Myometrial cell (primary cell): Measurements from ENCODE around the gene GJA8. TPM values are rescaled to one million over a fixed set of nuclear protein-coding genes. Genes with fewer than 3 reads are reported as not detected.

Experiments used
- total RNA-seq: library from RNA; depleted of rRNA; stranded (reverse); fragments of >200 nt; gene quantifications from 2 replicates; pipeline ENCODE4 v1.2.3, GENCODE V29; 2015

The GJA8 gene
- not detected in 2 replicates for total RNA-seq

DNA sequence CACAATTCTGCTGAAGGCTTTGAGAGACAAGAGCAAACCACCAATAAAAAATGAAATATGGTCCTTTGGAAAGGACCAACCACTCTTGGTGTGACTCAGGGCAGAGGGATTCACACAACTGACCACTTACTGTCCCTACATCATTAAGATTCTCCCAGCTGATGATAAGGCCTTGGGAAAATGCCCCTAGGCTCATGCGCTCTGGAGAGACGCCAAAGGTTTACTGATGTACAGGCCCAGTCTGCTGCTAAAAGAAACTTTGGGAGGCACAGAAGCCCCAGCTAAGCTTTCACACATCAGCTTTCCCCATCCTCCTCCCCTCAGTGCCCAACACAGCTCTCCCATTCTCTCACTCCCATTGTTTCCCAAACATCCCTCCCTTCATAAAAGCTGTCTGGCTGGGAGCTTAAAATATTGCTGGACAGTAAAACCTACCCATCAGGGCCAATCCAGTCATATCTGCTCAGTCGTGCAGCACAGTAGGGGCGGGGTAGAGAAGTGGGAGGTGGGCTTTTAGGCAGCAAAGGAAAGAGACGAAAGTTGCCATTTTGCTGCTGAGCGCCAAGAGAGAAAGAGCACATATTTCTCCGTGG is at the start of gene GJA8:
Gene GJA8, plus strand, starts transcription at position 543 of the 593 bp plus-strand sequence. CDS start 5,161 bp downstream, outside the sequence.

DNA sequence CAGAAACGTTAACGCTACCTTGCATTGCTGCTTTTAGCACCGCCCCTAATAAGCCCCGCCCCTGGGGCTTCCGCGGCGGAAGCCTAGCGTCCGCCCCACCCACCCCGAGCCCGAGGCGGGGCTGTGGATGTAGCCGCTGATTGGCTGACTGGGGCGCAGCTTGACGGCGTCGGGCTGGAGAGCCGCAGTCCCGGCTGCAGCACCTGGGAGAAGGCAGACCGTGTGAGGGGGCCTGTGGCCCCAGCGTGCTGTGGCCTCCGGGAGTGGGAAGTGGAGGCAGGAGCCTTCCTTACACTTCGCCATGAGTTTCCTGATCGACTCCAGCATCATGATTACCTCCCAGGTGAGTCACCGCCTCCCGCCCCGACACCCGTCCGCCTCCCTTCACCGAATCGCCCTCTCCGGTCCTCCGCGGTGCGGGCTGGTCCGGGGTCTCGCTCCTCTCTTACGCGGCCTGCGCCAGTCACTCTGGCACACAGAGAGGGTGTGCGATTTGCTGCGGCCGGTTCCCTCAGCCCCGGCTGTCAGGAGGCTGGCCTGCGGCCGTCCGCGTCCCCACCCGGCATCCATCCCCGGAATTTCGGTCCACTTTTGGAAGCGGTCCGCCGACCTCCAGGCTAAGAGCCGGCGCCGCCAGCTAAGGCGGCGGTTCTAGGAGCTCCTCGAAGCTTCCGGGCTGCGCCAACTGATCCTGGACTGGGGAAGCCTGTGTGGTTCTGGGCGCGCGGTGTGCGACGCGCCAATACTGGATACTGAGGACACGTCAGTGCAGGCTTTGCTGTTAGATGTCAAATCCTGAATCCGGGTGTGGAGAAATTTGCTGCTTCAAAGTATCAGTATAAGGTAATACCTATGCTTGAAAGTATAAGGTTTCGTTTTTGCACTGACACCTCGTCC is 25.9 kb downstream of the GJA8 start, which contains the start of gene GPR89B:
Gene GPR89B, plus strand, starts transcription at position 185 of the 897 bp plus-strand sequence. Its CDS starts 117 bp downstream, at position 302.

Other genes with a start within 250 kb of the GJA8 start
- gene ACP6, start 232.3 kb upstream of the GJA8 start, total RNA-seq: 3.4 and 29.1 TPM in 2 replicates
- gene GJA5, start 142.2 kb upstream of the GJA8 start, total RNA-seq: not detected in 2 replicates
- gene GPR89B, start 25.6 kb downstream of the GJA8 start, total RNA-seq: 11.5 and 23.4 TPM in 2 replicates
- gene NBPF11, start 249.5 kb downstream of the GJA8 start, total RNA-seq: 1.4 and 1.7 TPM in 2 replicates